ENCODE results near the gene DGAT2.

Gene DGAT2

GRCh38 chr11:75728992-75729391 is 39.6 kb upstream of the DGAT2 start:
- H3K27ac ChIP-seq: no peak overlapping the region
- TF ChIP-seq, protein P1, sequence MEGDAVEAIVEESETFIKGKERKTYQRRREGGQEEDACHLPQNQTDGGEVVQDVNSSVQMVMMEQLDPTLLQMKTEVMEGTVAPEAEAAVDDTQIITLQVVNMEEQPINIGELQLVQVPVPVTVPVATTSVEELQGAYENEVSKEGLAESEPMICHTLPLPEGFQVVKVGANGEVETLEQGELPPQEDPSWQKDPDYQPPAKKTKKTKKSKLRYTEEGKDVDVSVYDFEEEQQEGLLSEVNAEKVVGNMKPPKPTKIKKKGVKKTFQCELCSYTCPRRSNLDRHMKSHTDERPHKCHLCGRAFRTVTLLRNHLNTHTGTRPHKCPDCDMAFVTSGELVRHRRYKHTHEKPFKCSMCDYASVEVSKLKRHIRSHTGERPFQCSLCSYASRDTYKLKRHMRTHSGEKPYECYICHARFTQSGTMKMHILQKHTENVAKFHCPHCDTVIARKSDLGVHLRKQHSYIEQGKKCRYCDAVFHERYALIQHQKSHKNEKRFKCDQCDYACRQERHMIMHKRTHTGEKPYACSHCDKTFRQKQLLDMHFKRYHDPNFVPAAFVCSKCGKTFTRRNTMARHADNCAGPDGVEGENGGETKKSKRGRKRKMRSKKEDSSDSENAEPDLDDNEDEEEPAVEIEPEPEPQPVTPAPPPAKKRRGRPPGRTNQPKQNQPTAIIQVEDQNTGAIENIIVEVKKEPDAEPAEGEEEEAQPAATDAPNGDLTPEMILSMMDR (IDR thresholded peaks at IDR 0.05): no peak
- no peak for TF ChIP-seq ZFX (IDR thresholded peaks at IDR 0.05; ENCODE audit: borderline replicate concordance)

DNA sequence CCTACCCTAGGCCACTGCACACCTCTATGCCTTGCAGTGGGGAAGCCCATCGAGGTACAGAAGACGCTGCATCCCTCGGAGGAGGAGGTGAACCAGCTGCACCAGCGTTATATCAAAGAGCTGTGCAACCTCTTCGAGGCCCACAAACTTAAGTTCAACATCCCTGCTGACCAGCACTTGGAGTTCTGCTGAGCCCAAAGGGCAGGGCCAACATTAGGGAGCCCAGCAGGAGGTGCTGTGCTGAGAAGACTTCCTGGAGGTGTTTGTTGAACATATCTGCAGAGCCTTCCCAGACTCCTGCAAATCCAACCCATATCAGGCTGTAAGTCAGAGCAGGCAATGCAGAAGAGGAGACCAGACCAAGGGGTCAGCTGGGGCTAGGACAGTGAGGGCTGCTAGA is 37.5 kb upstream of the DGAT2 start:
- H3K27ac ChIP-seq: no peak overlapping the region
- TF ChIP-seq, protein P1 (IDR thresholded peaks at IDR 0.05): no peak
- TF ChIP-seq ZFX (IDR thresholded peaks at IDR 0.05; ENCODE audit: borderline replicate concordance): no peak

DNA sequence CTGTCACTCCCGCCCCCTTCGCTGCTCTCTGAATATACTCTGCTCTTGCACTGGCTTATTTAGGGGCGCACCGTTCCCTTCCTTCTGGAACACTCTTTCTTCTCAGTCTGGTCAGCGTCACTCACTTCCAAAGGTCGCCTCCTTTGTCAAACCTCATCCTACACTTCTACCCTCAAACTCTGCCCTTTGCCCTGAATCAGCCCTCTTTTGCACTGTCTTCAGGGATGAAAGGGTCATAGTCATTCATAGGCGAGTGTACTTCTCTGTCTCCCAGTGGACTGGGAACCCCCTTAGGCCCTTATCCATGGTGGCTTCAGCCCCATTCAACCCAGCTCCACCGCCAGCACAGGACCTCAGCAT is 35.5 kb upstream of the DGAT2 start:
- no peak overlapping the region for H3K27ac ChIP-seq
- TF ChIP-seq, protein P1 (IDR thresholded peaks at IDR 0.05): no peak
- TF ChIP-seq ZFX (IDR thresholded peaks at IDR 0.05; ENCODE audit: borderline replicate concordance): no peak

GRCh38 chr11:75733431-75734107 is 35.0 kb upstream of the DGAT2 start:
- no peak overlapping the region for H3K27ac ChIP-seq
- TF ChIP-seq ZFX (IDR thresholded peaks at IDR 0.05; ENCODE audit: borderline replicate concordance): no peak
- TF ChIP-seq, protein P1 (IDR thresholded peaks at IDR 0.05): no peak

- TF ChIP-seq, protein P1 (IDR thresholded peaks at IDR 0.05): no peak
- no peak for TF ChIP-seq ZFX (IDR thresholded peaks at IDR 0.05; ENCODE audit: borderline replicate concordance)
- H3K27ac ChIP-seq: no peak overlapping the region
Measured at GRCh38 chr11:75734491-75735180, 33.9 kb upstream of the DGAT2 start.

DNA sequence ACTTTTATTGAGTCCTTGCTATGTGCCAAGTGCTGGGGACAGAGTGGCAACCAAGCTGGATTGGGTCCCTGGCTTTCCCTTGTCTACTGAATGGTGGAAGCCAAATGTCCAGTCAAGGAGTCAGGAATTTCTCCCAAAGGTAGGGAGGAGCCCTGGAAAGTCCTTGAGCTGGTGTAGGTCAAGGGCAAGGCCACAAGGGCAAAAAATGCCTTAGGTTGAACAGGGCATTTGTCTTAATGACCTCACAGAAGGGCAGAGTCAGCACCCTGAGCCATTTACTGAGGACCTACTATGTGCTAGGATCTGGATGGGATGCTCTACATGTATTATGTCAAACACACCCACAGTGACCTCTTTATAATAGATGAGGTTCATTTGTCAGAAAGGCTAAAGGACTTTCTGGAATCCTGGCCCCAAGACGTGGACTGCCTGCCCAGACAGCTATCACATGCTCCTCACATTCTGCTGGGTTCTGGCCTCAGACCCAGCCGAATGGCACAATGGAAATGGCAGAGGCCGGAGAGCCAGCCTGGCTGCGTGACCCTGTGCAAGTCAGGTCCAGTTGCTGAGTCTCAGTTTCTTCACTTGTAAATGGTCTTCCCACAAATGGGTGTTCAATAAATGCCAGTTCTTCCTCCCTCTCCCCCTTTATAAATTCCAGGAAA is 33.3 kb upstream of the DGAT2 start:
- H3K27ac ChIP-seq: no peak overlapping the region
- TF ChIP-seq, protein P1 (IDR thresholded peaks at IDR 0.05): no peak
- no peak for TF ChIP-seq ZFX (IDR thresholded peaks at IDR 0.05; ENCODE audit: borderline replicate concordance)

- no peak for TF ChIP-seq ZFX (IDR thresholded peaks at IDR 0.05; ENCODE audit: borderline replicate concordance)
- TF ChIP-seq, protein P1 (IDR thresholded peaks at IDR 0.05): no peak
- H3K27ac ChIP-seq: no peak overlapping the region
Measured at GRCh38 chr11:75737314-75737713, 31.3 kb upstream of the DGAT2 start.
